Endothelial cell of umbilical vein (primary cell): Measurements from ENCODE around the gene EBLN1.

ENCODE experiments used
- EZH2 ChIP-seq: IDR thresholded peaks from 2 replicates; pipeline ENCODE4 v1.6.1; 2012; ENCODE audit warnings: borderline replicate concordance, low read depth, mild to moderate bottlenecking, moderate library complexity, low read length, inconsistent platforms; ENCODE audit not compliant: severe bottlenecking
- FOS ChIP-seq: IDR thresholded peaks from 2 replicates; pipeline ENCODE4 v1.6.1; 2011; ENCODE audit warnings: mild to moderate bottlenecking, low read length, moderate library complexity, borderline replicate concordance; ENCODE audit not compliant: insufficient read depth
- GATA2 ChIP-seq: IDR thresholded peaks from 2 replicates; pipeline ENCODE4 v1.7.0; 2011; ENCODE audit warnings: low read depth, mild to moderate bottlenecking, moderate library complexity, mixed read lengths, low read length; ENCODE audit not compliant: insufficient read length, insufficient read depth
- JUN ChIP-seq: IDR thresholded peaks from 2 replicates; pipeline ENCODE4 v1.6.1; 2011; ENCODE audit warnings: borderline replicate concordance, low read depth; ENCODE audit not compliant: insufficient read length, insufficient read depth
- MAX ChIP-seq: IDR thresholded peaks from 2 replicates; pipeline ENCODE4 v1.6.1; 2011; ENCODE audit not compliant: insufficient read depth, insufficient read length
- MYC ChIP-seq: IDR thresholded peaks from one replicate; pipeline ENCODE4 v1.6.1; 2011; ENCODE audit warnings: mild to moderate bottlenecking, low read depth, low read length
- POLR2A ChIP-seq: IDR thresholded peaks from 2 replicates; pipeline ENCODE4 v1.6.1; 2012; ENCODE audit warnings: low read depth, mild to moderate bottlenecking, control low read depth, low read length
- POLR2AphosphoS5 ChIP-seq: IDR thresholded peaks from 2 replicates; pipeline ENCODE4 v1.6.1; 2012; ENCODE audit warnings: low read depth, mild to moderate bottlenecking, control low read depth, low read length, moderate library complexity; ENCODE audit not compliant: insufficient read depth
- TF ChIP-seq, protein P1 (sequence below), 2 donors: IDR thresholded peaks; 1 replicate in 1 of 2; 2 replicates in 1 of 2; pipeline ENCODE4 v1.5.1; 2011; ENCODE audit warnings: low read length in 2 of 2, mild to moderate bottlenecking in 2 of 2, moderate library complexity in 2 of 2, control low read depth in 1 of 2, inconsistent platforms in 1 of 2, low read depth in 1 of 2; ENCODE audit not compliant: insufficient read depth in 1 of 2; ENCODE audit errors: extremely low read depth in 1 of 2

DNA sequence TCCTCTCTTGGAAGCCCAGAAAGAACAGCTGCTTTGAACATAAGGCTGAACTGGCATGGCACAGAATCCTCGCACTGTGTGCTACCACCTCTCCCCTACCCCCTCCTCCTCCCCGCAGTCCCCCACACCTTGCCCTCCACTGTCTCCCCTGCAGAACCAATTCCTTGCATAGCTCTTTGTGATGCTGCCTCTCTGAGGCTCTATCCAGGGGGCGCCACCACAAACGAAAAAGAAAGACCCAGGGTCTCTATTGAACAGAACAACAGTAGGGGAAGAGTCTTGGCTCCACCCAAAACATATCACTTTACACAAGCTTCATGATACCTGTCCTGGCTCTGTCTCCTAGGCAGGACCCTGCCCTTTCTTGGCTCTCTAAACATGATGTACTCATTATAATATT is 26.2 kb upstream of the EBLN1 start:
- TF ChIP-seq POLR2A = no peak
- TF ChIP-seq EZH2 = no peak
- TF ChIP-seq, protein P1, sequence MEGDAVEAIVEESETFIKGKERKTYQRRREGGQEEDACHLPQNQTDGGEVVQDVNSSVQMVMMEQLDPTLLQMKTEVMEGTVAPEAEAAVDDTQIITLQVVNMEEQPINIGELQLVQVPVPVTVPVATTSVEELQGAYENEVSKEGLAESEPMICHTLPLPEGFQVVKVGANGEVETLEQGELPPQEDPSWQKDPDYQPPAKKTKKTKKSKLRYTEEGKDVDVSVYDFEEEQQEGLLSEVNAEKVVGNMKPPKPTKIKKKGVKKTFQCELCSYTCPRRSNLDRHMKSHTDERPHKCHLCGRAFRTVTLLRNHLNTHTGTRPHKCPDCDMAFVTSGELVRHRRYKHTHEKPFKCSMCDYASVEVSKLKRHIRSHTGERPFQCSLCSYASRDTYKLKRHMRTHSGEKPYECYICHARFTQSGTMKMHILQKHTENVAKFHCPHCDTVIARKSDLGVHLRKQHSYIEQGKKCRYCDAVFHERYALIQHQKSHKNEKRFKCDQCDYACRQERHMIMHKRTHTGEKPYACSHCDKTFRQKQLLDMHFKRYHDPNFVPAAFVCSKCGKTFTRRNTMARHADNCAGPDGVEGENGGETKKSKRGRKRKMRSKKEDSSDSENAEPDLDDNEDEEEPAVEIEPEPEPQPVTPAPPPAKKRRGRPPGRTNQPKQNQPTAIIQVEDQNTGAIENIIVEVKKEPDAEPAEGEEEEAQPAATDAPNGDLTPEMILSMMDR (IDR thresholded peaks at IDR 0.05; ENCODE audit: extremely low read depth in 1 of 2, insufficient read depth in 1 of 2, low read depth in 1 of 2, low read length in 2 of 2) = peak in 1 of 2 donors; percentile 9
- TF ChIP-seq POLR2AphosphoS5 = no peak
- no peak for TF ChIP-seq MAX
- TF ChIP-seq MYC = no peak
- TF ChIP-seq JUN = no peak
- no peak for TF ChIP-seq GATA2
- TF ChIP-seq FOS = no peak
